HG03571 (cell line): ENCODE data around the gene RADX.
"Not testable (repeated sequence)": the region's sequence is repeated elsewhere in the genome, so short reads cannot be mapped to it uniquely, and the experiment has no call there.

Source experiments
- ATAC-seq: cut with Tn5 transposase; IDR thresholded peaks from one replicate; pipeline ENCODE4 v1.9.1; 2021; ENCODE audit not compliant: unreplicated experiment

RADX gene

GRCh38 chrX:106611679-106612392 is at the start of gene RADX:
TSS of gene RADX (plus strand) at chrX:106611978. CDS start at chrX:106612081, 103 bp downstream.
- ATAC-seq, result peak; percentile 97

- ATAC-seq, result no peak
Observed at GRCh38 chrX:106564986-106565385, 46.8 kb upstream of the RADX start.

DNA sequence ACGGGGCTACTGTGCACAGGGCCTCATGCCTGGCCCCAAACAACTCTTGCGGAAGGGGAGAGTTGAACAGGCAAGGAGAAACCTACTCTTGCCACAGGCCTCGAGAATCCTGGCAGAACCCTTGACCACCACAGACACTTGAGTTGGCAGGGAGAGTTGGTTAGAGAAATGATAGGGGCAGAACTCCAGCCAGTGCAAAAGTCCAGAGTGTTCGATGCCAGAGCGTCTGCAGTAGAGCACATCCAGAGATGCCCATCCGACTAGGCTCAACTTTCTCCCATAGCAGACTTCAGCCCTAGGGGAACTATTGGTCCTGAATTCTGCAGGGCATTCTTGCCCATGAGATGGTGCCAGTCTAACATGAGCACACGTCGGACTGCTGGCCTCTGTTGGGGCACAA is 45.4 kb upstream of the RADX start:
- no peak for ATAC-seq

GRCh38 chrX:106581856-106582255 is 29.9 kb upstream of the RADX start:
- no peak for ATAC-seq

DNA sequence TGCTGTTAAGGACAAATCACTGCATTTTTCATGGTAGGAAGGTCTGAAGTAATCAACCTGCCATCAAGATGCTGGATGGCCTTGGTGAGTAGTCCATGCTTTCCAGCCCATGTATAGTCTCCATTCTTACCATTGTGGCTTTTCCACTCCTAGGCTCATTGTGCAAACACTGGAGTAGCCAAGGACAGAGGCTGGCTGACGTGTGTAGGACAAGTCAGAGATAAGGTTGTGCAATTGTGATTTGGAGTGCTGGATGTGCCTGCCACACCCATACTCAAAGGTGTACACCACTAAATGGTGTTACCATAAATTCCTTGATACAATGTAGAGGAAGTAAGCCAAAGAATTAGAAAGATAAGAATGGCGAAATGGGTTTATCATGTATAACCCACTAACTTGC is 26.3 kb upstream of the RADX start:
- ATAC-seq, result no peak

DNA sequence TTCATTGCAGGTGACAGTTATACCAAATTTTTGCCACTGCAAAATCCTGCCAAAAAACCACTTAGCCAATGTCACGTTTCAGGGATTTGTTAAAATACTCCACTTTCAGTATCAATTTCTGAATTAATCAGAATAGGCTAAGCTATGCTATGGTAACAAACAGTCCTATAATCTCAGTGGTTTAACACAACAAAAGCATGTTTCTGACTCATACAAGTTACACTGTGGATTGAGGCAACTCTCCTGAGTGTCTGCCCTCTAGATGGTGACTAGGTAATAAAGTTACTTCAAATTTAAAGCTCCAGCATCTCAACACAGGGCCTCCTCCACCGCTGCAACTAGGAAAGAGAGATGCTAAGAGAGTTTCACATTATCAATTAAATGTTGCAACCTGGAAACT is 23.0 kb upstream of the RADX start:
- ATAC-seq, result no peak

- ATAC-seq, result no peak
Observed at GRCh38 chrX:106599411-106599810, 12.4 kb upstream of the RADX start.

- ATAC-seq, result no peak
Observed at GRCh38 chrX:106606571-106606970, 5.2 kb upstream of the RADX start.

GRCh38 chrX:106608016-106608415 is 3.8 kb upstream of the RADX start:
- no peak for ATAC-seq

DNA sequence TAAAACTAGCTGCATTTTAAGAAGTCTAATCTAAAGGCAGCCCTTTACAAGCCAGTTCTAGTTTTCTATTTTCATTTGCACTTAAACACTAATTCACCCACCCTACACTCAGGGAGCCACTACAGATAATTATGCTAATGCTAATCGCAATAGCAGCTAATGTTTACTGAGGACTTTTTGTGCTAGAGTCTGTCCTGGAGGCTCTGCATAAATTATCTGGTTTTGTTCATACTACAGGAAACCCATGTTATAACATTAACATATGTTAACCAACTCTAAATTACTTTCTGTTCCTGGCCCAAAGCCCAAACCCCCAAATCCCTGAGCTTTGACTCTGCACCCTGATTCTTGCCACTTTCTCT is 480 bp upstream of the RADX start:
- peak; percentile 13 for ATAC-seq

DNA sequence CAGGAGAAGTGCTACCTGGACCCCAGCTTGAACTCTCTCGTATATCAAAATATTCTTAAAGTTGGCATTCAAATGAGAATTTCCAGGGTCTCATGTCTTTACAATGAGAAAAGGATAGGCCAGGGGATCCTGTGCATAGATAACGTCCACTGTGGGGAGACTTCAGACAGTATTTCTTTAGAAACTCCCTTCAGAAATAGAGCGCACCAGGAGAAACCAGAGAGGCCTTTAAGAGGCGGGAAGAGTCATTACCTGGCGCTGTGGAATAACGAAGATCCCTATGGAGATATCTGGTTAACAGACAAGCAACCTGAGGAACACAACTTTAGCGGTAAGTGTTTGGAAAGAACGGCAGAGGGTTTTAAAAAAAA is 600 bp downstream of the RADX start:
- peak; percentile 23 for ATAC-seq

DNA sequence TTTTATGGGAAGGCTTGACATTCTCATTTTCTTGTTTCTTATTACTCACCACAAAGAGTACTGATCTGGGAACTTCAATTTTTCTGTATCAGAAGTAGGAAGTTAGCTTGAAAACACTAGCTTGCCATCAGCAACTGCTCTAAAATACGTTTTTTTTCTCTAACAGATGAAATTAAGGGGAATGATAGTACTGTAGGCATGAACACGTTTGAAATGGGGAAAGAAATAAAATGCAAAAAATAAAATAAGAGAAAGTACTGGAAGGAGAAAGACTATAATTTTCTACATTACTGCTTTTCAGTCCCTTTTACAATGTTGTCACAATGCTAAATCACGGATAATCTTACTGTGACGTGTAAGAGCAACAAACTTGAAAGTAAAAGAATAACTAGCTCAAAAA is 1.5 kb downstream of the RADX start:
- no peak for ATAC-seq

GRCh38 chrX:106615041-106615440 is 3.3 kb downstream of the RADX start:
- no peak for ATAC-seq

GRCh38 chrX:106619797-106620196 is 8.0 kb downstream of the RADX start:
- no peak for ATAC-seq

DNA sequence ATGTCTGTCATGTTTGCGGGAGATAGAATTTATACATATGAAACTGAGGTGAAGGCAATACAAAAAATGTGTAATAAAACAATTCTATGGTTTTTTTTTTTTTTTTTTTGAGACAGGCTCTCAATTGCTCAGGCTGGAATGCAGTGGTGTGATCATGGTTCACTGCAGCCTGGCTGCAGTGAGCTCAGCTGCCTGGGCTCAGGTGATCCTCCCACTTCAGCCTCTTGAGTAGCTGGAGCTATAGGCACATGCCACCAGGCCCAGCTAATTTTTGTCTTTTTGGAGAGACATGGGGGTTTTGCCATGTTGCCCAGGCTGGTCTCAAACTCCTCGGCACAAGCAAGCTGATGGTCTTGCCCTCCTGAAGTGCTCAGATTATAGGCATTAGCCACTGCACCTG is 10.1 kb downstream of the RADX start:
- ATAC-seq, result no peak

DNA sequence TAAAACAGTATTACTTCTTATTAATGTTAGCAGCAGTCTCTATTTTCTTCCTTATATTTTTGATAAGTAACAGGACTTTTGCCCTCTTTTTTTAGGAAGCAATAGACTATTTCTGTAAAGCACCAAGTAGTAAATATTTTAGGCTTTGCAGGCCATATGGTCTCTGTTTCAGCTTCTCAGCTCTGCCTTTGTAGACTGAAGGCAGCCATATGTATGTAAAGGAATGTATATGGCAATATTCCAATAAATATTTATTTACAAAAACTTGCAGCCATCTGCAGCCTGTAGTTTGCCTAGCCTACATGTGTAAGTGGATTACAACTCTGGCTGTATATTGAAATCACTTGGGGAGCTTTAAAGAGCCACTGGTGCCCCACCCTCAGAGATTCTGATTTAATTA is 15.0 kb downstream of the RADX start:
- no peak for ATAC-seq

DNA sequence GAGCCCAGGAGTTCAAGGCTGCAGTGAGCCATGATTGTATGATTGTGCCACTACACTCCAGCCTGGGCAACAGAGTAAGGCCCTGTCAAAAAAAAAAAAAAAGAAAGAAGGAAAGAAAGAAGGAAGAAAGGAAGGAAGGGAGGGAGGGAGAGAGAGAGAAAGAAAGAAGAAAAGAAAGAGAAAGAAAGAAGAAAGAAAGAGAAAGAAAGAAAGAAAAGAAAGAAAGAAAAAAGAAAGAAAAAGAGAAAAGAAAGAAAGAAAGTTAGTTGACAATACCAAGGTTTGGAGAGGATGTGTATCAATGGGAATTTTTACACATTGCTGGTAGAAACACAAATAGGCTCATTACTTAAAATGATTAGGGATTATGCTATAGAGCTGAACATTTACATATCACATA is 19.8 kb downstream of the RADX start:
- no peak for ATAC-seq

- ATAC-seq, result peak; percentile 98
Observed at GRCh38 chrX:106649523-106650428, 38.0 kb downstream of the RADX start.

- not testable (repeated sequence) for ATAC-seq
Observed at GRCh38 chrX:106653625-106654024, 41.8 kb downstream of the RADX start.

DNA sequence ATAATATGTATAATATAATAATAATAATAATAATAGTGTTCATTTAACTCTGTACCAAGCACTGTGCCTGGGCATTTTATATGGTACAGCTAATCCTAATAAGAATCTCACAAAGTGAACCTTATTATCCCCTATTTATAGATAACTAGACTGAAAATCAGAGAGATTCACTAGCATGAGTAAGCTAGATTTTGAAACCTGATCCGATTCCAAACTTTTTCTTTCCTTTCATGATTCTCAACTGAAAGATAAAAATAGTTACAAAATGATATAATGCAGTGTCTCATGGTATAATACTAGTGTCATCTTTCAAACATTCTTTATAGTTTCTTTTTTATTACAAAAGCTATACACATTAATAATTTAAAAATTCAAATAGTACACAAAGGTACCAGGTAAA is 58.9 kb downstream of the RADX start:
- ATAC-seq, result no peak

DNA sequence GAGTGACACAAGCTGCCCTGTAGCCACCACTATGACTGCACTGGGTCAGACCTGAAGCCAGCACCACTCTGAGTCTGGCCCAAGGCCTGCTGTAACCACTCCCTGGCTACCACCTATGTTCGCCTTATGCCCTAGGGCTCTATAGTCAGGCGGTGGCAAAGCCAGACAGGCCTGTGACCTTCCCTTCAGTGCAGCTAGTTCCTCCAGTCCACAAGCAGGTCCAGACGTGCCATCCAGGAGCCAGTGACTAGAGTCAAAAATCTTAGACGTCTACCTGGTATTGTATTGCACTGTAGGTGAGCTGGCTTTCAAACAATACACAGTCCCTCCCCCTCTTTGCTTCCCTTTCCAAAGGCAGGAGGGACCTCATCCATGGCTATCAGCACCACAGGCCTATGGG is 60.7 kb downstream of the RADX start:
- no peak for ATAC-seq

- no peak for ATAC-seq
Observed at GRCh38 chrX:106680716-106681115, 68.9 kb downstream of the RADX start.
